ENCODE data around the gene TRIM72.

TRIM72 gene

DNA sequence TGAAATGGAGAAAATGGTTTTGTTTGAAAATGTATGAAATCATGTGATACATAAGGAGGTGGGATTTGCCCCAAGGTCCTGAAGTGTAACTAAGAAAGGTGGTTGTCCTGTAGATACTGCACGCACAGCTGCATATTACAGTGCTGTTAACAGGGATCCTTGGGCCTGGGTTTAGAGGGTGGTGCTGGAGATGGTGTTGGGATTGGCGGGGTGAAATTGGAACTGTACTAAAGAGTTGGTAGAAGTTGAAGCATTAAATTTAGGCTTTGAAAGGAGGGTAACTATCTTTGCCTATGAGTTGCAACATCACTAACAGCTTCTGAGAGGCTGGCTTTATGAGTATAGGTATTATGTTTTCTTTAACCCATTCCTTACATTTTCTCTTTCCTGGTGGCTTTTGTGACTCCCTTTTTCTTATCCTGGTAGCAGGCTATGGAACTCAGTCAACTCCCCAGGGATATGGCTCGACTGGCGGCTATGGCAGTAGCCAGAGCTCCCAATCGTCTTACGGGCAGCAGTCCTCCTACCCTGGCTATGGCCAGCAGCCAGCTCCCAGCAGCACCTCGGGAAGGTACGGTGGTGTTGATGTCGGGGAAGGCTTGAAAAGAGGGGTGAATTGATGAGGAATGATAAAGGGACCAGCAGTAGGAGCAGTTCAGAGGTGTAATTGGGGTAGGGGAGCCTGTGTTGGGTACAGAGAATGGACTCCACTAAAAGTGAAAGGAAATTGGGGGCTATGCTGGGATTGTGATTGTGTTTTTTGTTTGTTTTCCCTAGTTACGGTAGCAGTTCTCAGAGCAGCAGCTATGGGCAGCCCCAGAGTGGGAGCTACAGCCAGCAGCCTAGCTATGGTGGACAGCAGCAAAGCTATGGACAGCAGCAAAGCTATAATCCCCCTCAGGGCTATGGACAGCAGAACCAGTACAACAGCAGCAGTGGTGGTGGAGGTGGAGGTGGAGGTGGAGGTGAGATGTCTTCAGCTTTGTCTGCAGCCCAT, 30.2 kb upstream of the TRIM72 start:
- Histone ChIP-seq H3K4me3 (ENCODE audit: low read depth, low read length) (no peak overlapping the region), H3K36me3 (ENCODE audit: control insufficient read depth, insufficient read depth, low read length) (peaks cover 75% of the 10 kb centered on the region), H3K9ac (ENCODE audit: low read depth, low read length) (no peak overlapping the region), H3K9me3 (ENCODE audit: control insufficient read depth, insufficient read depth, low read length) (no peaks in the 10 kb centered on the region), H3K27ac (ENCODE audit: low read depth, low read length) (no peak overlapping the region), H3K27me3 (ENCODE audit: control insufficient read depth, insufficient read depth, low read length) (no peaks in the 10 kb centered on the region), H3K4me1 (ENCODE audit: control insufficient read depth, insufficient read depth, low read length) (peaks cover 6% of the 10 kb centered on the region; the same call in 1 of the 2 replicates)

DNA sequence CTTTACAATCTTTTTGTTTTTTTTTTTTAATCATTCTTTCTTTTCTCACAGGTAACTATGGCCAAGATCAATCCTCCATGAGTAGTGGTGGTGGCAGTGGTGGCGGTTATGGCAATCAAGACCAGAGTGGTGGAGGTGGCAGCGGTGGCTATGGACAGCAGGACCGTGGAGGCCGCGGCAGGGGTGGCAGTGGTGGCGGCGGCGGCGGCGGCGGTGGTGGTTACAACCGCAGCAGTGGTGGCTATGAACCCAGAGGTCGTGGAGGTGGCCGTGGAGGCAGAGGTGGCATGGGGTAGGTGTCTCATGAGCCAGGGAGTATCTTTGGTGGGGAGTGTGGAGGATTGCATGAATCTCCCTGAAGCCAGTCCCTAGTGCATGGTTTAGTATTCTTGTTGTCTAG, 29.0 kb upstream of the TRIM72 start:
- Histone ChIP-seq H3K9ac (ENCODE audit: low read depth, low read length) (no peak overlapping the region), H3K27ac (ENCODE audit: low read depth, low read length) (no peak overlapping the region), H3K9me3 (ENCODE audit: control insufficient read depth, insufficient read depth, low read length) (no peaks in the 10 kb centered on the region), H3K36me3 (ENCODE audit: control insufficient read depth, insufficient read depth, low read length) (peaks cover 87% of the 10 kb centered on the region), H3K4me3 (ENCODE audit: low read depth, low read length) (no peak overlapping the region), H3K4me1 (ENCODE audit: control insufficient read depth, insufficient read depth, low read length) (peaks cover 6% of the 10 kb centered on the region; the same call in 1 of the 2 replicates), H3K27me3 (ENCODE audit: control insufficient read depth, insufficient read depth, low read length) (no peaks in the 10 kb centered on the region)

DNA sequence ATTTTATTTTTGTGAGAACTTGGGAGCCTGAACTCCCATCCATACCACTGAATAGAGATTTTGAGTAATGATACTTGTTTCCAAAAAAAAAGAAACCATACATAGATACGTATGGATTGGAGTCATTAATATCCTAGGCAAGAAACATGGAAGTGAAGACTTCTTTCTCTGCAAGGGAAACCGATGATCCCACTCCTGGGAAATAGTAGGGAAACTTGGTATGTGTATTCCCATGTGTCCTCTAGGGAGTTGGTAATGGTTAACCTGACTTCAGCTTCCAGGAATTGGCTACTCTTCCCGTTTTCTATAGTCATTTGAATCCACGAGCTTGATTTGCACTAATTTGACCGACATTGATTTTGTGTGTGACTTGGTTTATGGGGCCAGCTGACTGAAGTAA, 28.6 kb upstream of the TRIM72 start:
- Histone ChIP-seq H3K27ac (ENCODE audit: low read depth, low read length) (no peak overlapping the region), H3K9me3 (ENCODE audit: control insufficient read depth, insufficient read depth, low read length) (no peaks in the 10 kb centered on the region), H3K4me3 (ENCODE audit: low read depth, low read length) (no peak overlapping the region), H3K4me1 (ENCODE audit: control insufficient read depth, insufficient read depth, low read length) (peaks cover 6% of the 10 kb centered on the region; the same call in 1 of the 2 replicates), H3K9ac (ENCODE audit: low read depth, low read length) (no peak overlapping the region), H3K27me3 (ENCODE audit: control insufficient read depth, insufficient read depth, low read length) (no peaks in the 10 kb centered on the region), H3K36me3 (ENCODE audit: control insufficient read depth, insufficient read depth, low read length) (peaks cover 91% of the 10 kb centered on the region)

DNA sequence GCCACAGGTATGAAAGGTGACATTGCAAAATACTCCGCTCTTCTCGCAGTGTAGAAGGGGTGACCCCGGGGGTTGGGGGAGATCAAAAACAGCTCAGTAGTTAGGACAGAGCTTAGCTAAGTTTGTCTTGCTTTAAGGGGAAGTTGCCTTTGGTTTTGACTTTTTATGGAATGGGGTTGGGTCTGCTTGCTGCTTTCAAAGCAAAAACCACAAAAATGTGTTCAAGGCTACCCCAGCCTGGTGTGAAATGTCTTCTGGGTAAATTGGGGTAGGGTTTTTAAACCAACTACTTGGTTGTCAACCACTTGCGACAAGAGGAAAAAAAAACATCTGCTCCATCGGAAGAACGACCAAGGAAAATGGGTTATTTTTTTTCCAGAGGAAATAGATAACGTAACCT, 27.7 kb upstream of the TRIM72 start:
- Histone ChIP-seq H3K4me3 (ENCODE audit: low read depth, low read length) (no peak overlapping the region), H3K4me1 (ENCODE audit: control insufficient read depth, insufficient read depth, low read length) (peaks cover 6% of the 10 kb centered on the region; the same call in 1 of the 2 replicates), H3K27ac (ENCODE audit: low read depth, low read length) (no peak overlapping the region), H3K9ac (ENCODE audit: low read depth, low read length) (no peak overlapping the region), H3K36me3 (ENCODE audit: control insufficient read depth, insufficient read depth, low read length) (peaks cover 98% of the 10 kb centered on the region), H3K9me3 (ENCODE audit: control insufficient read depth, insufficient read depth, low read length) (no peaks in the 10 kb centered on the region), H3K27me3 (ENCODE audit: control insufficient read depth, insufficient read depth, low read length) (no peaks in the 10 kb centered on the region)

DNA sequence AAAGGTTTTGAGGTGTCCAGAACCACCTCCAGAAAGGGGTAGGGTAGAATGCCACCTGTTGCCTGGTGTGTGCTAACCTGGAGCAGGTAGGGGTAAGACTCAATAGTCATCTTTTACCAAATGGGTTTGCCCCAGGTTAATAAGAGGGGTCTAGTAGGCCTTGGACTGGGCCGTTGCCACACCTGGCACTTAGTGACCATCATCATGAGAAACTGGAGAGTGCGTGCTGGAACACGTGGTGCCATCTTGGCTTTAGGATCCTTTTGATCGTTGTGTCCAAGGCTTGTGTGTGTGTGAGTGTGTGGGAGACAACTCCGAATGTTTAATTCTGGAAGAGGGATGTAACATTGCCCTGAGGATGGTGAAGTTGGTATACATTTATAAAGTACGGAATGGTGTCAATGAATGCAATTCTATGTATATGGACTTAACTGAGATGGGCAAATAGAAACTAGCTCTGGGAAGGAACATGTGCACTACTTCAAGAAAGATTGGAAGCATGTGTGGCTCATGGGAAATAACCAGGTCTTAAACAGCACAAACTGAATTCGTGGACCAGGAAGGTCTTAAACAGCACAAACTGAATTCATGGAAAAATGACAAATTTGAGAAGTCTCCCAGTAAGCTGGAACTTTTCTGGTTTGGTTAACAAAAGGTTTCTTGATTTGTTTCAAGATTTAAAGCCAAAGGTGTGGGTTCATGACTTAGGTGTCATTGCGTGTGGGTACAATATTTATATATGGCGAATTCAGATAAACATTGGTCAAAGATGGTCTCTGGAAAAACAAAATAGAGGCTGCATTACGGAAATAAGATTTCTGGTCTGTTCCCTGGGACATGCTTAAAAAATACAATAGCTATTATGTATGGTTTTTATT, 26.8 kb upstream of the TRIM72 start:
- Histone ChIP-seq H3K9me3 (ENCODE audit: control insufficient read depth, insufficient read depth, low read length) (no peaks in the 10 kb centered on the region), H3K4me3 (ENCODE audit: low read depth, low read length) (no peak overlapping the region), H3K27ac (ENCODE audit: low read depth, low read length) (no peak overlapping the region), H3K9ac (ENCODE audit: low read depth, low read length) (no peak overlapping the region), H3K27me3 (ENCODE audit: control insufficient read depth, insufficient read depth, low read length) (no peaks in the 10 kb centered on the region), H3K4me1 (ENCODE audit: control insufficient read depth, insufficient read depth, low read length) (peaks cover 6% of the 10 kb centered on the region; the same call in 1 of the 2 replicates), H3K36me3 (ENCODE audit: control insufficient read depth, insufficient read depth, low read length) (peaks cover 99% of the 10 kb centered on the region)

DNA sequence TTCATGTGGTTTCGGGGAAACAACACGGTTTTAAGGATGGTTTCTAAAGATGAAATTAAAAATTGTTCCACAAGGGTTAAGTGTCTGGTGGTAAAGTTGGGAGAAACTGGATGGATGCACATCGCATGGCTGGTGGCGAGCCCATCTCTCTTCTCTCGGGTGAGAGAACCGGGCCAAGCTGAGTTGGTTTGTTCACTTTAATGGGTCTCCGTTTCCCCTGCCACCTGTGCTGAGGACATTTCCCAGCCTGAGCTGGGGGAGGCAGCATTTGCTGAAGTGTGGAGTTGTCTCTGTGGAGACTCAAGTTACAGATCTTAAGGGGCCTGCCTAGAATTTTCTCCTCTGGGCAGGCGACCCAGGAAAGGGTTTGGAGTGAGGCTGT, 26.1 kb upstream of the TRIM72 start:
- no peak overlapping the region for H3K27ac ChIP-seq (ENCODE audit: low read depth, low read length)
- no peaks in the 10 kb centered on the region for H3K4me1 ChIP-seq (ENCODE audit: control insufficient read depth, insufficient read depth, low read length)
- H3K27me3 ChIP-seq (ENCODE audit: control insufficient read depth, insufficient read depth, low read length), result no peaks in the 10 kb centered on the region
- no peak overlapping the region for H3K9ac ChIP-seq (ENCODE audit: low read depth, low read length)
- H3K9me3 ChIP-seq (ENCODE audit: control insufficient read depth, insufficient read depth, low read length), result no peaks in the 10 kb centered on the region
- H3K4me3 ChIP-seq (ENCODE audit: low read depth, low read length), result no peak overlapping the region
- peaks cover 99% of the 10 kb centered on the region for H3K36me3 ChIP-seq (ENCODE audit: control insufficient read depth, insufficient read depth, low read length)

DNA sequence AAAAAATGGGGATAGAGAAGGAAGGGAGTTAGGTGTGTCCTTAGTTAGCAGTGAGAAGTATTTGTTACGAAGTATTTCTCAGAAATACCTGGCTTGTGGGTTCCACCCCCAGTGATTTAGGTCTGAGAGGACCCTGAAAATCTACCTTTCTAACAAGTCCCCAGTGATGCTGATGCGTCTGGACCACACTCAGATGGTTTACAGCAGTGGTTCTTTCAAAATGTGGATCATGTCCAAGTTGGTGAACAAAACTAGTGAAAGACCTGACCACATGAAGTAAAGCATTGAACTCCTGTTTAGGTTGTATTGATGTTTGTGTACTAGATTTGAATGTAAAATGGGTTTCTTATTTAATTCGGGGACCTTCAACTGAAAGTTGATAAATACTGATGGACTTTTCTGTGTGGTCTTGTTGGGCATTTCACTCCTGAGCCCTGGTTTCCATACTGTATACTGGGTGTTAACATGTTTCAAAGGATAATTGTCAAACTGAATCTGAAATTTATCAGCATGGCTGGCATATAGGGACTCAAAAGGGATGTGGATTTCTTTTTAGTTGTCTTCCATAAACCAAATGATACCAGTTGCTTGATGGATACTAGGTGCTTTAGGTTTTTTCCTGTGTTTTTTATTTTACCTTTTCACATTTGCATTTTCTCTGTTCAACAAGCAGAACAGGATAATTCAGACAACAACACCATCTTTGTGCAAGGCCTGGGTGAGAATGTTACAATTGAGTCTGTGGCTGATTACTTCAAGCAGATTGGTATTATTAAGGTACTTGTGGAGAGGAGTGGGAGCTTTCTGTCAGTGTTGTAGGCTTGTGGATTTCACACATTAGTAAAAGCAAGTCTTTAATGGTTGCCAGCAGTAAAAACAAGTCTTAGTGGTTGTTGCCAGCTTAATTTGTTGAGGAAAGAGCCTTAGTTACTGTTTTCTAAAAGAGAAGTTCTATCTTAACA, 25.2 kb upstream of the TRIM72 start:
- Histone ChIP-seq H3K4me1 (ENCODE audit: control insufficient read depth, insufficient read depth, low read length) (no peaks in the 10 kb centered on the region), H3K9me3 (ENCODE audit: control insufficient read depth, insufficient read depth, low read length) (no peaks in the 10 kb centered on the region), H3K27me3 (ENCODE audit: control insufficient read depth, insufficient read depth, low read length) (no peaks in the 10 kb centered on the region), H3K4me3 (ENCODE audit: low read depth, low read length) (no peak overlapping the region), H3K36me3 (ENCODE audit: control insufficient read depth, insufficient read depth, low read length) (peaks cover 99% of the 10 kb centered on the region), H3K9ac (ENCODE audit: low read depth, low read length) (no peak overlapping the region), H3K27ac (ENCODE audit: low read depth, low read length) (no peak overlapping the region)

DNA sequence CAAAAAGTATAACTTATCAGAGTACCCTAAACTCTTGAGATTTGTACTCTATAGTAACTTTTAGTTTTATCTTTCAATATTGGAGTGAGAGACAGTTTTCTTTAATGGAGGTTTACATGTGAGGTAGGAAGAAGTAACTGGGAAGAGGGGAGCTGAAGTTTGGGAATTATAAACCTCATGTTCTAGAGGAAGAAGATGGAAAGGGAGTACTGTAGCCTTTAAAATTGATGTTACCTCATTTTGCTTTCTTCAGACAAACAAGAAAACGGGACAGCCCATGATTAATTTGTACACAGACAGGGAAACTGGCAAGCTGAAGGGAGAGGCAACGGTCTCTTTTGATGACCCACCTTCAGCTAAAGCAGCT, 24.5 kb upstream of the TRIM72 start:
- H3K4me3 ChIP-seq (ENCODE audit: low read depth, low read length), result no peak overlapping the region
- H3K9me3 ChIP-seq (ENCODE audit: control insufficient read depth, insufficient read depth, low read length), result no peaks in the 10 kb centered on the region
- no peak overlapping the region for H3K27ac ChIP-seq (ENCODE audit: low read depth, low read length)
- H3K36me3 ChIP-seq (ENCODE audit: control insufficient read depth, insufficient read depth, low read length), result peaks cover 99% of the 10 kb centered on the region
- no peaks in the 10 kb centered on the region for H3K27me3 ChIP-seq (ENCODE audit: control insufficient read depth, insufficient read depth, low read length)
- H3K9ac ChIP-seq (ENCODE audit: low read depth, low read length), result no peak overlapping the region
- no peaks in the 10 kb centered on the region for H3K4me1 ChIP-seq (ENCODE audit: control insufficient read depth, insufficient read depth, low read length)

DNA sequence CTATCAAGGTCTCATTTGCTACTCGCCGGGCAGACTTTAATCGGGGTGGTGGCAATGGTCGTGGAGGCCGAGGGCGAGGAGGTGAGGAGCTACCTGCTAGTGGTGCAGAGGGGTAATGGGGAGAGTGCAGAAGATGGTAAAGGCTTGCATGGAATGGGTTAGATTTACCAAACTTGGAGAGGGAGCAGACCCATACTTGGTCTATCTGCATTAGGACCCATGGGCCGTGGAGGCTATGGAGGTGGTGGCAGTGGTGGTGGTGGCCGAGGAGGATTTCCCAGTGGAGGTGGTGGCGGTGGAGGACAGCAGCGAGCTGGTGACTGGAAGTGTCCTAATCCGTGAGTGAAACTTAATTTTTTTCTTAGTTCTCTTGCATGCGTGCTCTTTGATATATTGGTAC, 23.9 kb upstream of the TRIM72 start:
- Histone ChIP-seq H3K4me3 (ENCODE audit: low read depth, low read length) (no peak overlapping the region), H3K27me3 (ENCODE audit: control insufficient read depth, insufficient read depth, low read length) (no peaks in the 10 kb centered on the region), H3K36me3 (ENCODE audit: control insufficient read depth, insufficient read depth, low read length) (peaks cover 100% of the 10 kb centered on the region), H3K9ac (ENCODE audit: low read depth, low read length) (no peak overlapping the region), H3K9me3 (ENCODE audit: control insufficient read depth, insufficient read depth, low read length) (no peaks in the 10 kb centered on the region), H3K27ac (ENCODE audit: low read depth, low read length) (no peak overlapping the region), H3K4me1 (ENCODE audit: control insufficient read depth, insufficient read depth, low read length) (no peaks in the 10 kb centered on the region)

DNA sequence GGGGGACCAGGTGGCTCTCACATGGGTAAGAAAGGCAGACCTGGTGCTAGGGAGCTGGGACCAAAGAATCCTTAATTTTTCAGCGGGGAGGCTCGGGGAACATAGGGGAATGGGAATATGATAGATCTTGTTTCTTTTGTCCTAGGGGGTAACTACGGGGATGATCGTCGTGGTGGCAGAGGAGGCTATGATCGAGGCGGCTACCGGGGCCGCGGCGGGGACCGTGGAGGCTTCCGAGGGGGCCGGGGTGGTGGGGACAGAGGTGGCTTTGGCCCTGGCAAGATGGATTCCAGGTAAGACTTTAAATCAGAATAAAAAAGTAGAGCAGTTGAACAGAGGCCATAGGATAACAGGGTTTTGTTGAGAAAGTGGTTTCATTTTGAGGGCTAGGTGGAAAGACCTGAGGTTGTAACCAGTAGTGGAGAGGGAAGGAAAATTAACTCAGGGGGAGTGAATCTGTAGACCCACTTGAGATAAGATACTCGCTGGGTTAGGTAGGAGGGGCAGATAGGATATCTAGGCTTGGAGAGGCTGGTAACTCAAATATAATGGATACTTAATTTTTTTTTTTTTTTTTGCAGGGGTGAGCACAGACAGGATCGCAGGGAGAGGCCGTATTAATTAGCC, 23.0 kb upstream of the TRIM72 start:
- Histone ChIP-seq H3K27ac (ENCODE audit: low read depth, low read length) (no peak overlapping the region), H3K27me3 (ENCODE audit: control insufficient read depth, insufficient read depth, low read length) (no peaks in the 10 kb centered on the region), H3K4me1 (ENCODE audit: control insufficient read depth, insufficient read depth, low read length) (no peaks in the 10 kb centered on the region), H3K9me3 (ENCODE audit: control insufficient read depth, insufficient read depth, low read length) (no peaks in the 10 kb centered on the region), H3K9ac (ENCODE audit: low read depth, low read length) (no peak overlapping the region), H3K36me3 (ENCODE audit: control insufficient read depth, insufficient read depth, low read length) (peaks cover 99% of the 10 kb centered on the region), H3K4me3 (ENCODE audit: low read depth, low read length) (no peak overlapping the region)
